Panc1 (cell line): ENCODE data around the gene PZP. TPM values are rescaled to one million over a fixed set of nuclear protein-coding genes. Genes with fewer than 3 reads are reported as not detected.

Experiments used
- ATAC-seq: fragments of 200-7000 bp; cut with Tn5 transposase; 2 replicates; pipeline ENCODE4 v1.9.1; 2020; ENCODE audit warnings: mild to moderate bottlenecking, moderate library complexity
- BruUV-seq: library from RNA; stranded (reverse); fragments of 400-500 nt; replicated peaks from 2 replicates; lab custom pipeline; 2021; lab: Mats Ljungman, UMichigan
- CTCF ChIA-PET: fragments of 300-600 bp; sonication (Branson Sonifier 250); formaldehyde crosslinking; loops from one replicate; lab custom pipeline; 2022; ENCODE audit warnings: antibody characterized with exemption; lab: Charles Lee
- POLR2A ChIA-PET: fragments of 300-600 bp; sonication (Branson Sonifier 250); formaldehyde crosslinking; loops from one replicate; lab custom pipeline; 2022; ENCODE audit warnings: antibody characterized with exemption; lab: Charles Lee
- DNase-seq: peaks from one replicate; pipeline ENCODE4 v3.0.0-alpha.2; 2010; ENCODE audit warnings: low read depth, low spot score
- H3K27ac ChIP-seq: 2 replicates; pipeline ENCODE4 v1.5.1; 2011; ENCODE audit warnings: mild to moderate bottlenecking, low read length, inconsistent platforms
- H3K27me3 ChIP-seq: fragments of 200-500 bp; sonication (Bioruptor generic); 2 replicates; pipeline ENCODE4 v1.6.0; 2014; ENCODE audit warnings: low read length, inconsistent platforms; ENCODE audit not compliant: control insufficient read depth, insufficient read depth
- H3K36me3 ChIP-seq: fragments of 200-500 bp; sonication (Bioruptor generic); 2 replicates; pipeline ENCODE4 v1.5.1; 2014; ENCODE audit warnings: inconsistent platforms, mild to moderate bottlenecking, low read length, moderate library complexity; ENCODE audit not compliant: control insufficient read depth, insufficient read depth
- H3K4me1 ChIP-seq: 2 replicates; pipeline ENCODE4 v1.5.1; 2011; ENCODE audit warnings: inconsistent platforms, mild to moderate bottlenecking, low read length, moderate library complexity; ENCODE audit not compliant: control insufficient read depth, insufficient read depth
- H3K4me3 ChIP-seq, 2 experiments: 2 replicates each; pipeline ENCODE4 v1.5.1; 2011 to 2012; ENCODE audit warnings: low read depth in 2 of 2, low read length in 2 of 2, mild to moderate bottlenecking in 2 of 2, inconsistent platforms in 1 of 2, moderate library complexity in 1 of 2
- H3K9me3 ChIP-seq: fragments of 200-500 bp; sonication (Bioruptor generic); 2 replicates; pipeline ENCODE4 v1.5.1; 2014; ENCODE audit warnings: low read depth, mild to moderate bottlenecking, inconsistent platforms, low read length, moderate library complexity; ENCODE audit not compliant: control insufficient read depth, insufficient read depth
- POLR2AphosphoS5 ChIP-seq: IDR thresholded peaks from 2 replicates; pipeline ENCODE4 v1.6.1; 2012; ENCODE audit warnings: mild to moderate bottlenecking, low read depth, low read length, moderate library complexity
- SIN3A ChIP-seq: IDR thresholded peaks from 2 replicates; pipeline ENCODE4 v1.6.1; 2012; ENCODE audit warnings: low read depth, mild to moderate bottlenecking, low read length, moderate library complexity, borderline replicate concordance; ENCODE audit not compliant: insufficient read depth
- TCF7L2 ChIP-seq: IDR thresholded peaks from 2 replicates; pipeline ENCODE4 v1.6.1; 2011; ENCODE audit warnings: mild to moderate bottlenecking, low read depth, low read length, inconsistent platforms
- in situ Hi-C: cut with HindIII; loops from 2 replicates; pipeline ENCODE4 v1.10.0; 2016; ENCODE audit warnings: low sequenced_read_pairs, low pct_unique_long_range_greater_than_20kb
- intact Hi-C: fragments of 100-400 bp; cut with micrococcal nuclease; formaldehyde crosslinking; loops from one replicate; pipeline ENCODE4 v1.10.0; 2022; ENCODE audit not compliant: unreplicated experiment
- total RNA-seq: library from RNA; stranded (reverse); gene quantifications from one replicate; pipeline ENCODE4 v1.2.1, GENCODE V29; 2021; ENCODE audit not compliant: unreplicated experiment
- TF ChIP-seq, protein P1 (sequence below): fragments of 450-650 bp; IDR thresholded peaks from 2 replicates; pipeline ENCODE4 v1.5.1; 2017; ENCODE audit warnings: mild to moderate bottlenecking
- TF ChIP-seq, protein P2 (sequence below), 2 experiments: IDR thresholded peaks; 2 replicates each; pipeline ENCODE4 v1.6.1; 2011 to 2012; ENCODE audit warnings: low read depth in 2 of 2, control low read depth in 1 of 2, low read length in 1 of 2, mild to moderate bottlenecking in 1 of 2, moderate library complexity in 1 of 2; ENCODE audit not compliant: insufficient read depth in 1 of 2

Gene PZP
- total RNA-seq, 1 experiment from 2014 or later = not detected

DNA sequence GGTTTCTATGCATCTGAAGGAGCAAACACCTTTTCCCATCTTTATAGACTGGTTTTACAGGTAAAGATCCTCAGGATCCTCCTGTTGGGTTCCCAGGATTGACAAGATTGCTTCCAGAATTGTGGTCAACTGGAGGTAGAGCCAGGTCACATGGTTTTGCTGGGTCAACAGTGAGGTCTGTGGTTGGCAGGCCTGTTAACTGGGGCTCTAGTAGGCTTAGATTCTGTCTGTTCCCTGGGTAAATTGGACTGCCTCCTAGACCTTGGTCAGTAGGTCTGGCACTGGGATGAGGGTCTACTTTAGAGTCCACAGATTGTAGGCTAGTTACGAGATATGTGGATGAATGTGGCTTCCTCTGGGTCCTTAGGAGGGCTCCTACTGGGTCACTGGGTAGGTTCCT lies 3.5 kb upstream of the PZP start:
- ATAC-seq (no peak), DNase-seq (no peak)
- H3K36me3 ChIP-seq = no peaks in the 10 kb centered on the region
- intact Hi-C loops (no loop called here), in situ Hi-C loops (no loop called here)
- TF ChIP-seq, protein P1, sequence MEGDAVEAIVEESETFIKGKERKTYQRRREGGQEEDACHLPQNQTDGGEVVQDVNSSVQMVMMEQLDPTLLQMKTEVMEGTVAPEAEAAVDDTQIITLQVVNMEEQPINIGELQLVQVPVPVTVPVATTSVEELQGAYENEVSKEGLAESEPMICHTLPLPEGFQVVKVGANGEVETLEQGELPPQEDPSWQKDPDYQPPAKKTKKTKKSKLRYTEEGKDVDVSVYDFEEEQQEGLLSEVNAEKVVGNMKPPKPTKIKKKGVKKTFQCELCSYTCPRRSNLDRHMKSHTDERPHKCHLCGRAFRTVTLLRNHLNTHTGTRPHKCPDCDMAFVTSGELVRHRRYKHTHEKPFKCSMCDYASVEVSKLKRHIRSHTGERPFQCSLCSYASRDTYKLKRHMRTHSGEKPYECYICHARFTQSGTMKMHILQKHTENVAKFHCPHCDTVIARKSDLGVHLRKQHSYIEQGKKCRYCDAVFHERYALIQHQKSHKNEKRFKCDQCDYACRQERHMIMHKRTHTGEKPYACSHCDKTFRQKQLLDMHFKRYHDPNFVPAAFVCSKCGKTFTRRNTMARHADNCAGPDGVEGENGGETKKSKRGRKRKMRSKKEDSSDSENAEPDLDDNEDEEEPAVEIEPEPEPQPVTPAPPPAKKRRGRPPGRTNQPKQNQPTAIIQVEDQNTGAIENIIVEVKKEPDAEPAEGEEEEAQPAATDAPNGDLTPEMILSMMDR = no peak
- TF ChIP-seq POLR2AphosphoS5 (no peak), SIN3A (no peak), TCF7L2 (no peak)
- TF ChIP-seq, protein P2, sequence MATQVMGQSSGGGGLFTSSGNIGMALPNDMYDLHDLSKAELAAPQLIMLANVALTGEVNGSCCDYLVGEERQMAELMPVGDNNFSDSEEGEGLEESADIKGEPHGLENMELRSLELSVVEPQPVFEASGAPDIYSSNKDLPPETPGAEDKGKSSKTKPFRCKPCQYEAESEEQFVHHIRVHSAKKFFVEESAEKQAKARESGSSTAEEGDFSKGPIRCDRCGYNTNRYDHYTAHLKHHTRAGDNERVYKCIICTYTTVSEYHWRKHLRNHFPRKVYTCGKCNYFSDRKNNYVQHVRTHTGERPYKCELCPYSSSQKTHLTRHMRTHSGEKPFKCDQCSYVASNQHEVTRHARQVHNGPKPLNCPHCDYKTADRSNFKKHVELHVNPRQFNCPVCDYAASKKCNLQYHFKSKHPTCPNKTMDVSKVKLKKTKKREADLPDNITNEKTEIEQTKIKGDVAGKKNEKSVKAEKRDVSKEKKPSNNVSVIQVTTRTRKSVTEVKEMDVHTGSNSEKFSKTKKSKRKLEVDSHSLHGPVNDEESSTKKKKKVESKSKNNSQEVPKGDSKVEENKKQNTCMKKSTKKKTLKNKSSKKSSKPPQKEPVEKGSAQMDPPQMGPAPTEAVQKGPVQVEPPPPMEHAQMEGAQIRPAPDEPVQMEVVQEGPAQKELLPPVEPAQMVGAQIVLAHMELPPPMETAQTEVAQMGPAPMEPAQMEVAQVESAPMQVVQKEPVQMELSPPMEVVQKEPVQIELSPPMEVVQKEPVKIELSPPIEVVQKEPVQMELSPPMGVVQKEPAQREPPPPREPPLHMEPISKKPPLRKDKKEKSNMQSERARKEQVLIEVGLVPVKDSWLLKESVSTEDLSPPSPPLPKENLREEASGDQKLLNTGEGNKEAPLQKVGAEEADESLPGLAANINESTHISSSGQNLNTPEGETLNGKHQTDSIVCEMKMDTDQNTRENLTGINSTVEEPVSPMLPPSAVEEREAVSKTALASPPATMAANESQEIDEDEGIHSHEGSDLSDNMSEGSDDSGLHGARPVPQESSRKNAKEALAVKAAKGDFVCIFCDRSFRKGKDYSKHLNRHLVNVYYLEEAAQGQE (IDR thresholded peaks at IDR 0.05; ENCODE audit: insufficient read depth in 1 of 2, low read depth in 2 of 2, low read length in 1 of 2) = no peak
- POLR2A ChIA-PET = no interaction called here
- H3K27ac ChIP-seq = no peak overlapping the region
- no peaks in the 10 kb centered on the region for H3K4me1 ChIP-seq
- BruUV-seq = no TSS peak
- H3K4me3 ChIP-seq = no peak overlapping the region
- H3K27me3 ChIP-seq = no peaks in the 10 kb centered on the region
- H3K9me3 ChIP-seq = no peaks in the 10 kb centered on the region
- CTCF ChIA-PET = no interaction called here

DNA sequence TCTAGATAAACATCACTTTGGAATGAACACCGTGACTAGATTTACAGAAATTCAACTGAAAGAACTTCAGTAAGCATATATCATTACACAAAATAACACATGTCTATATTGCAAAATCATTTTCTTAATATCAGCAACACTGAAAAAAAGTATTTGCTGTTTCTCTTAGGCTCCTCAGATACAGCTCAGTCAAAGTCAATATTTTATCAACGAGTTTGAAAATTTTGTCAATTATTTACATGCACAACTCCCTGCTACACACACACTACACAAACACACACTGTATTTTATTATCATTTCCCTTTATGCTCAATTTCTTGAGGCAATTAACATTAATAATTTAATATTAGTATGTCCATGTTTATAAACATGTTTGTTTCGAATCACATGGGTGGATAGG lies 3.8 kb downstream of the PZP start:
- ChIA-PET CTCF (no interaction called here), POLR2A (no interaction called here)
- no peaks in the 10 kb centered on the region; the same call in none of the 2 replicates for H3K27me3 ChIP-seq
- BruUV-seq = no TSS peak
- TF ChIP-seq SIN3A = no peak
- no peak for TF ChIP-seq TCF7L2
- TF ChIP-seq, protein P2 (IDR thresholded peaks at IDR 0.05; ENCODE audit: insufficient read depth in 1 of 2, low read depth in 2 of 2, low read length in 1 of 2) = no peak
- TF ChIP-seq, protein P1 = no peak
- TF ChIP-seq POLR2AphosphoS5 = no peak
- no peak overlapping the region for H3K27ac ChIP-seq
- in situ Hi-C loops = no loop called here
- H3K4me1 ChIP-seq = no peaks in the 10 kb centered on the region
- no peaks in the 10 kb centered on the region for H3K9me3 ChIP-seq
- no peak overlapping the region for H3K4me3 ChIP-seq
- H3K36me3 ChIP-seq = no peaks in the 10 kb centered on the region
- intact Hi-C loops = no loop called here
- no peak for ATAC-seq
- no peak for DNase-seq
